IMR-90 (cell line): ENCODE results near the gene CDK14. TPM values are rescaled to one million over a fixed set of nuclear protein-coding genes. Genes with fewer than 3 reads are reported as not detected.
A peak's percentile ranks its signal among the peaks of the same experiment; 100 is the strongest.

Experiments used
- ATAC-seq: fragments of 200-7000 bp; cut with Tn5 transposase; 2 replicates; pipeline ENCODE4 v1.9.1; 2020; ENCODE audit warnings: low read depth, mild to moderate bottlenecking, moderate library complexity
- BruUV-seq: library from RNA; stranded (reverse); fragments of 400-500 nt; replicated peaks from 2 replicates; lab custom pipeline; 2021; lab: Mats Ljungman, UMichigan
- CTCF ChIA-PET: fragments of 300-600 bp; formaldehyde crosslinking; extraction: SDS; loops from one replicate; lab custom pipeline; 2021; ENCODE audit warnings: antibody characterized with exemption; lab: Yijun Ruan, JAX
- POLR2A ChIA-PET: fragments of 300-600 bp; sonication (Branson Sonifier 250); formaldehyde crosslinking; loops from one replicate; lab custom pipeline; 2022; ENCODE audit warnings: antibody characterized with exemption; ENCODE audit not compliant: unreplicated experiment; lab: Charles Lee
- DNase-seq: peaks from one replicate; pipeline ENCODE4 v3.0.0; 2013
- H2AFZ ChIP-seq: replicated peaks from 2 replicates; pipeline ENCODE3; 2013; ENCODE audit warnings: low read length, mild to moderate bottlenecking; ENCODE audit not compliant: poor library complexity
- H2AK5ac ChIP-seq: 2 replicates; pipeline ENCODE4 v1.6.1; 2013; ENCODE audit warnings: low read depth, low read length, inconsistent platforms
- H2AK9ac ChIP-seq: replicated peaks from 2 replicates; pipeline ENCODE3; 2013; ENCODE audit warnings: mild to moderate bottlenecking, low read depth, low read length, moderate library complexity; ENCODE audit not compliant: poor library complexity
- H2BK120ac ChIP-seq: 2 replicates; pipeline ENCODE4 v1.6.1; 2013; ENCODE audit warnings: low read depth, low read length, inconsistent platforms
- H2BK15ac ChIP-seq: 3 replicates; pipeline ENCODE4 v1.6.1; 2013; ENCODE audit warnings: low read depth, low read length, inconsistent platforms
- H2BK20ac ChIP-seq: 2 replicates; pipeline ENCODE4 v1.6.1; 2013; ENCODE audit warnings: low read depth, mild to moderate bottlenecking, inconsistent platforms, low read length, moderate library complexity
- H2BK5ac ChIP-seq: 2 replicates; pipeline ENCODE4 v1.6.1; 2013; ENCODE audit warnings: mild to moderate bottlenecking, low read depth, low read length, inconsistent platforms; ENCODE audit not compliant: poor library complexity, severe bottlenecking
- H3K14ac ChIP-seq: replicated peaks from 2 replicates; pipeline ENCODE4 v1.6.1; 2013; ENCODE audit warnings: low read depth, low read length, inconsistent platforms
- H3K18ac ChIP-seq: 2 replicates; pipeline ENCODE4 v1.6.1; 2013; ENCODE audit warnings: low read depth, low read length, control low read depth
- H3K23ac ChIP-seq: 2 replicates; pipeline ENCODE4 v1.6.1; 2013; ENCODE audit warnings: low read depth, low read length, inconsistent platforms
- H3K27ac ChIP-seq: 2 replicates; pipeline ENCODE4 v1.5.1; 2013; ENCODE audit warnings: mild to moderate bottlenecking, control low read depth, low read length; ENCODE audit not compliant: insufficient read depth
- H3K27me3 ChIP-seq: 2 replicates; pipeline ENCODE4 v1.6.1; 2013; ENCODE audit warnings: low read length; ENCODE audit not compliant: control insufficient read depth, insufficient read depth
- H3K36me3 ChIP-seq: 2 replicates; pipeline ENCODE4 v1.6.1; 2013; ENCODE audit warnings: low read length, mixed read lengths; ENCODE audit not compliant: control insufficient read depth, insufficient read depth
- H3K4ac ChIP-seq: 2 replicates; pipeline ENCODE4 v1.6.1; 2013; ENCODE audit warnings: low read depth, low read length, inconsistent platforms
- H3K4me1 ChIP-seq: 2 replicates; pipeline ENCODE4 v1.6.1; 2013; ENCODE audit warnings: low read length, mixed read lengths; ENCODE audit not compliant: control insufficient read depth, insufficient read depth
- H3K4me2 ChIP-seq: 2 replicates; pipeline ENCODE4 v1.6.1; 2013; ENCODE audit warnings: low read depth, mild to moderate bottlenecking, control low read depth, low read length, moderate library complexity
- H3K4me3 ChIP-seq: 2 replicates; pipeline ENCODE4 v1.5.1; 2013; ENCODE audit warnings: low read depth, mild to moderate bottlenecking, control low read depth, low read length, moderate library complexity; ENCODE audit not compliant: insufficient read depth
- H3K56ac ChIP-seq: 2 replicates; pipeline ENCODE4 v1.6.1; 2013; ENCODE audit warnings: low read length, inconsistent platforms; ENCODE audit not compliant: insufficient read depth; ENCODE audit errors: extremely low read depth
- H3K79me1 ChIP-seq, 2 experiments: 2 replicates each; pipeline ENCODE4 v1.6.1; 2013; ENCODE audit warnings: low read length in 2 of 2, inconsistent platforms in 1 of 2, low read depth in 1 of 2
- H3K9ac ChIP-seq: 2 replicates; pipeline ENCODE4 v1.6.1; 2013; ENCODE audit warnings: low read depth, low read length, control low read depth
- H3K9me1 ChIP-seq: 2 replicates; pipeline ENCODE4 v1.6.1; 2013; ENCODE audit warnings: low read length, inconsistent platforms; ENCODE audit not compliant: insufficient read depth
- H3K9me3 ChIP-seq: 2 replicates; pipeline ENCODE4 v1.6.1; 2013; ENCODE audit warnings: low read length; ENCODE audit not compliant: control insufficient read depth, insufficient read depth
- H4K20me1 ChIP-seq: 2 replicates; pipeline ENCODE4 v1.6.1; 2013; ENCODE audit warnings: low read length, inconsistent platforms; ENCODE audit not compliant: insufficient read depth
- H4K5ac ChIP-seq: 2 replicates; pipeline ENCODE4 v1.6.1; 2013; ENCODE audit warnings: mild to moderate bottlenecking, low read depth, low read length, control low read depth
- H4K8ac ChIP-seq, 2 experiments: 2 replicates each; pipeline ENCODE4 v1.6.1; 2013; ENCODE audit warnings: low read depth in 2 of 2, low read length in 2 of 2, control low read depth in 1 of 2, inconsistent platforms in 1 of 2
- H4K91ac ChIP-seq: 2 replicates; pipeline ENCODE4 v1.6.1; 2013; ENCODE audit warnings: low read depth, low read length, inconsistent platforms; ENCODE audit not compliant: insufficient read depth
- BHLHE40 ChIP-seq: fragments of 150-350 bp; IDR thresholded peaks from 2 replicates; pipeline ENCODE4 v1.6.1; 2016; ENCODE audit warnings: mild to moderate bottlenecking, low read depth, low read length
- ELK1 ChIP-seq: fragments of 150-350 bp; IDR thresholded peaks from 2 replicates; pipeline ENCODE4 v1.6.1; 2016; ENCODE audit warnings: low read depth, mild to moderate bottlenecking, low read length, moderate library complexity, borderline replicate concordance
- RAD21 ChIP-seq: IDR thresholded peaks from 2 replicates; pipeline ENCODE4 v1.6.1; 2012; ENCODE audit warnings: low read length, improper control_type of control experiment
- USF2 ChIP-seq: fragments of 150-350 bp; IDR thresholded peaks from 2 replicates; pipeline ENCODE4 v1.6.1; 2017; ENCODE audit warnings: mild to moderate bottlenecking, antibody characterized with exemption, low read length, low read depth
- WGBS, 2 experiments: methylation state at CpG; one replicate each; pipeline versions ENCODE4 v1.1.5 to v1.1.7; 2013; ENCODE audit warnings: missing lambda C conversion rate in 2 of 2; ENCODE audit not compliant: insufficient read length in 1 of 2; ENCODE audit errors: extremely low coverage in 2 of 2; 5-methylcytosine and 5-hydroxymethylcytosine counted together
- dilution Hi-C: fragments of 300-500 bp; cut with HindIII; formaldehyde crosslinking; loops from one replicate; pipeline ENCODE4 v1.14.3; 2018; ENCODE audit warnings: low sequenced_read_pairs; ENCODE audit not compliant: unreplicated experiment
- in situ Hi-C: fragments of 300-500 bp; cut with MboI; formaldehyde crosslinking; loops from 3 replicates; pipeline ENCODE4 v1.14.3; 2019; ENCODE audit warnings: low sequenced_read_pairs, inconsistent platforms, mixed read lengths
- intact Hi-C: fragments of 100-400 bp; cut with micrococcal nuclease; formaldehyde crosslinking; loops from 2 replicates; pipeline ENCODE4 v1.10.0; 2022
- polyA plus RNA-seq, 3 experiments: library from polyadenylated mRNA; depleted of rRNA; stranded (reverse); fragments of >200 nt; gene quantifications; 2 replicates each; pipeline ENCODE4 v1.2.3, GENCODE V29; 2012; ENCODE audit warnings: low replicate concordance in 1 of 3
- total RNA-seq: library from RNA; depleted of rRNA; stranded (reverse); fragments of >200 nt; gene quantifications from 2 replicates; pipeline ENCODE4 v1.2.3, GENCODE V29; 2012

The CDK14 gene
- total and polyA plus RNA-seq, 2 of the 4 experiments (the other 2 are of a cell fraction), result 10.1 to 29.6 TPM

- no peaks in the 10 kb centered on the region for H3K36me3 ChIP-seq
- H3K9me1 ChIP-seq, result peaks cover 3% of the 10 kb centered on the region; the same call in 1 of the 2 replicates
- ChIA-PET POLR2A (no interaction called here), CTCF (no interaction called here)
- H3K18ac ChIP-seq, result no peak overlapping the region
- H3K4ac ChIP-seq, result no peak overlapping the region
- no peak overlapping the region for H4K91ac ChIP-seq
- in situ Hi-C loops, result no loop called here
- no peak for TF ChIP-seq USF2
- no peak for TF ChIP-seq BHLHE40
- TF ChIP-seq ELK1, result no peak
- TF ChIP-seq RAD21, result no peak
- no peak overlapping the region for H3K27ac ChIP-seq
- H2BK20ac ChIP-seq, result no peak overlapping the region
- H3K23ac ChIP-seq, result no peak overlapping the region
- H2BK15ac ChIP-seq, result no peak overlapping the region
- H2BK5ac ChIP-seq, result no peak overlapping the region
- no TSS peak for BruUV-seq
- peak; percentile 64 for DNase-seq
- no peak overlapping the region for H3K9ac ChIP-seq
- H3K4me3 ChIP-seq, result no peak overlapping the region
- no peak overlapping the region for H3K56ac ChIP-seq
- no peak overlapping the region for H2BK120ac ChIP-seq
- no peaks in the 10 kb centered on the region for H4K20me1 ChIP-seq
- no peak overlapping the region for H2AK9ac ChIP-seq
- dilution Hi-C loops, result no loop called here
- no peak overlapping the region for H3K14ac ChIP-seq
- H3K27me3 ChIP-seq, result no peaks in the 10 kb centered on the region
- no peaks in the 10 kb centered on the region; the same call in 1 of the 2 replicates for H3K4me1 ChIP-seq
- no peak overlapping the region for H3K4me2 ChIP-seq
- intact Hi-C loops, result no loop called here
- H4K5ac ChIP-seq, result no peak overlapping the region
- H3K9me3 ChIP-seq, result no peaks in the 10 kb centered on the region
- no CpG with 5 or more reads among the region's 1 CpG for WGBS, 2 experiments
- H3K79me1 ChIP-seq, result peaks cover 6 to 7% of the 10 kb centered on the region in 2 experiments; a peak in 3 of 4 replicates
- H2AFZ ChIP-seq, result no peak overlapping the region
- H2AK5ac ChIP-seq, result no peak overlapping the region
- H4K8ac ChIP-seq, result no peak overlapping the region
- no peak for ATAC-seq
Observed at GRCh38 chr7:90752051-90752450, 155.9 kb downstream of the CDK14 start.
